GM10266 (cell line): ENCODE results near the gene GTF2IRD1.

Experiments used
- DNase-seq: peaks from one replicate; pipeline ENCODE4 v3.0.0; 2012; ENCODE audit errors: extremely low spot score
- CTCF ChIP-seq: IDR thresholded peaks from 2 replicates; pipeline ENCODE4 v1.5.1; 2012; ENCODE audit warnings: mild to moderate bottlenecking, low read depth; ENCODE audit not compliant: control insufficient read depth, insufficient read depth; ENCODE audit errors: missing control alignments

The GTF2IRD1 gene

GRCh38 chr7:74590813-74591212 is 137.1 kb downstream of the GTF2IRD1 start:
- no peak for TF ChIP-seq CTCF
- no peak for DNase-seq

- TF ChIP-seq CTCF = no peak
- DNase-seq = no peak
Measured at GRCh38 chr7:74598558-74598957, 144.9 kb downstream of the GTF2IRD1 start.

- peak; percentile 41 for DNase-seq
- TF ChIP-seq CTCF = no peak
Measured at GRCh38 chr7:74599244-74599643, 145.5 kb downstream of the GTF2IRD1 start.

GRCh38 chr7:74604326-74605020 is 150.8 kb downstream of the GTF2IRD1 start:
- TF ChIP-seq CTCF = no peak
- no peak for DNase-seq

- no peak for TF ChIP-seq CTCF
- DNase-seq = peak; percentile 59
Measured at GRCh38 chr7:74606101-74606908, 152.6 kb downstream of the GTF2IRD1 start.

GRCh38 chr7:74606909-74607510 is 153.3 kb downstream of the GTF2IRD1 start:
- TF ChIP-seq CTCF = no peak

More at GRCh38 chr7:74606909-74607510, 153.3 kb downstream of the GTF2IRD1 start:
- no peak for DNase-seq
